H54 (cell line): ENCODE results near the gene MICAL2.

Experiments used
- DNase-seq: peaks from one replicate; pipeline ENCODE4 v3.0.0; 2011; ENCODE audit warnings: low spot score, mixed read lengths; ENCODE audit not compliant: insufficient read length
- FAIRE-seq: peaks from 3 replicates; lab custom pipeline; 2011; peaks lifted over from hg19 to GRCh38; lab: Jason Lieb, UNC
- POLR2A ChIP-seq: IDR thresholded peaks from 2 replicates; pipeline ENCODE4 v1.6.1; 2011; ENCODE audit warnings: low read depth, mild to moderate bottlenecking, low read length

Gene MICAL2

DNA sequence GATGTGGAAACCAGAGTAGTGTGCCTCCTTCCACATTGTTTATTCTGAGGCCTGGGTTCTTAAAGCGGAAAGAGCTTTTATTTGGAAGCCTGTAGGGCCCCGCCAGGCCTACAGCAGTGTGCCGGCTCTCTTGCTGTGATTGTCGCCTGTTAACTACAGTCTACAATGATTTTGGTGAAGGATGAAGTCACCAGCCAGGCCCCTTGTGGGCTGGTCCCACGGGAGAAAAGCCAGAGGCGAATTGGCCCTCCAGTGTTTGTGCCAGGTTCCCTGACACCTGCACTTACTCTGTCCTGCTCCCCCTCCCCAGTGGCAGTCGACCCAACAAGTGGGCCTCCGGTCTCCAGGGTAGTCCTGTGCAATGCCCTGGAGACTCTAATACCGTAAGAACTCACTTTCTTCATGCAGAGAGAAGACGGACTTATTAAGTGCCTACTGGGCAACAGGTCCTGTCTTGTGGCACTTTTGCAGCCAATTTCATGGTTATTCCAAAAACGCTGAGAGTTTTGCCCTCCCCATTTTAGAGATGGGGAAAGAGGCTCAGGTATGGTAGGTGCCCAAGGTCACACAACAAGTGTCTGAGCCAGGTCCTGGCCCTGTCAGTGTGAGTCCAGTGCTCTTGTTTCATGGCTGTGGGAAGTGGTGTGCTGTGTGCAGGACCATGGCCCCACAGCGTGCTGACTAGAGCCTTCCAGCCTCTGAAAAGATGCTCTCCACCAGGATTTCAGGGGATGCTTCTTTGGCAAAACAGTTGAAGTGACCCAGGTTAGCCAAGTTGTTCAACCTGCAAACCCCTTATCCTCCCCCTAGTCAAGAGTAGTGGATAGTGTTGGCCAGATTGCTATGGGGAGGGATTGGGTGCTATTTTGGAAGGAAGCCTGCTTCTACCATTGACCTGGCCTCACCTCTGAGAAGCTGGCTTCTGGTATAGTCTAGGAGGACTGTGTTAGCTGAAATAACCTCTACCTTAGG lies 1.4 kb downstream of the MICAL2 start:
- FAIRE-seq, result no peak
- TF ChIP-seq POLR2A, result no peak
- DNase-seq, result no peak

DNA sequence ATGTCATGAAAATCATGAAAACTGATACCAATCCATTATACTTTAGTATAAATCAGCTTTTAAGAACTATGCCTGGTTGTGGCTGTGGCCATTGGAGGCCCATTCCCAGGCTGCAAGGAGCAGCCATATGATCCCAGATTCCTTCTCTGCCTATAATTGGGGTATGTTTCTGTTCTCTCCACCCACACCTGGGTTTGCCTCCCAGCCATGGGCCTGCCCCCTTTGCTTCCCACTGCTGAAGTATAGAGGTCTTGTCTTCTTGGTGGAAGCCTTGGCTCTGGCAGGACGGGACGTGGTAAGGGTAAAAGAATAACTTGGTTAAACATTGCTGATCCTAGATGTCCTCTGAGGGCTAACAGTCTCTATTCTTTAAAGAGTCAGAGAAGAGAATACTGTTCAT lies 2.4 kb downstream of the MICAL2 start:
- DNase-seq (no peak), FAIRE-seq (no peak)
- TF ChIP-seq POLR2A, result no peak

DNA sequence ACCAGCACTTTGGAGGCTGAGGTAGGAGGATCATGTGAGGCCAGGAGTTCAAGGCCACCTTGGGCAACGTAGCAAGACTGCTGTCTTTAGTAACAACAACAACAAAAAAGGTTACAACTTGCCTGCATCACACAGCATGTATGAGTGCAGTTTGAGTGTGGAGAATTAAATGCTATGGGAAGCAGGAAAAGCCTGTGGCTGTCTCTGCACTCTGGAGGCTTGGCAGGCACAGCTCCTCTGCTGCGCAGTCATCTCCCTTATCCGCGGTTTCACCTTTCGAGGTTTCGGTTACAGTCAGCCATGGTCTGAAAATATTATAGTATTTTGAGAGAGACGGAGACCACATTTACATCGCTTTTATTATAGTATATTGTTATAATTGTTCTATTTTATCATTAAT lies 2.9 kb downstream of the MICAL2 start:
- TF ChIP-seq POLR2A, result no peak
- FAIRE-seq (no peak), DNase-seq (no peak)

DNA sequence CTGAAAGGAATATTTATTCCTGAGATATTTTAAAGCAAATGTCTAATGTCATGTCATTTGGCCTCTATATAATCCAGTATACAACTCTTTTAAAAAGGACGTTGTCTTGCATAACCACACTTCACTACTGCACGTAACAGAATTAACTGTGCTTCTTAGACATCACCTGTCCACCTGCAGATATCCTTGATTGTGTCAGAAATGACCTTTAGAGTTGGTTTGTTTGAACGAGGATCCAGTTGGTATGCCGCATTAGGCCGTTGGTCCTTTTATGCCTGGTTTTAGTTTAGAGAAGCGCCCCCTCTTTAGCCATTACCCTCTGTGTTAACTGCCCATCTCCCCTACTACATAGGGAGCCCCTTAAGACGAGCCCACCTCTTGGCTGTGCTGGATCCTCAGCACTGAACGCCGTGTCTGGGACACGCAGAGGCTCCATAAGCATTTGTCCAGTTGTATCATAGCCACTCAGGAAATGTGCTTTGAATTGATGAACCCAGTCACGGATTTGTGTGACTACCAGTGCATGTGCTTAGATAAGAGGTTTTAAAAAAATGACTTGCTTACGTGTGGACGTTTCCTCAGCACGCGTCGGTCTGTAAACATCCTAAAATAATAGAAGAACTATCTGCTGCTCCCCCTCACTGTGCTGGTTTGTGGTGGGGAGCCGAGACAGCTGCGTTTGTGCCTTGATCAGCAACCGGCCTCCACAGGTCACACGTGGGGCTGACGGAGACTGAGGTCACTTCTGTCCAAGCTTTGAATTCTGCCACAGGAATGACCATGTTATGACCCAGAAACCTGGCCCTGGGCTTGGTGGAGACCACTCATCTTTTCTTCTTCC lies 4.0 kb downstream of the MICAL2 start:
- DNase-seq, result no peak
- no peak for FAIRE-seq
- TF ChIP-seq POLR2A, result no peak

DNA sequence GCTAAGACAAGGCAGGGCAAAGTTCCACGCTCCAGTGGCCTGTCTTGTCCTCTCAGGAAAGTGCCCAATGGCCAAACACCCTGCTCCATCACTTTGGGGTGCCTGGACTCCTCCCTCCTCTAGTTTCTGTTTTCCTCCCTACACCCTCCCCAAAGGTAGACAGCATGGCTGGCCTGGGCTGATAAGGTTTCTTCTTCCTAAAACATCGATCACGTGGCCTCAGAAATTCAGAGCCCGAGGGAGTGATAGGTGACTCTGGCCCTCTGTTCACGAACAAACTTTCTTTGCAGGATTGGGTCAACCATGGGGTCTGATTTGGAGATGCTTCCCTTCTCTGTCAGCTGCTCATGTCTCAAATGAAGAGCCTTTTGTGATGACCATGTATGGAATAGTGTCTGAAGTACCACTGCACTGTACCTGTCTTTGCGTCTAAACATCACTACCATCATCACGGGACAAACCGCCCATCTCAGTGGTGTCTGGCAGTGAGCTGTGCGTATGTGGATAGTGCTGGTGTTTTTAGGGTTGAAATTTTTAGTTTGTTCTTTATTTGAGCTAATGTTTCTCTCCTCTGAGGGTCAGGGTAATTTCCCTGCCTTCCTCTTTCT lies 6.1 kb downstream of the MICAL2 start:
- TF ChIP-seq POLR2A, result no peak
- FAIRE-seq (no peak), DNase-seq (no peak)

DNA sequence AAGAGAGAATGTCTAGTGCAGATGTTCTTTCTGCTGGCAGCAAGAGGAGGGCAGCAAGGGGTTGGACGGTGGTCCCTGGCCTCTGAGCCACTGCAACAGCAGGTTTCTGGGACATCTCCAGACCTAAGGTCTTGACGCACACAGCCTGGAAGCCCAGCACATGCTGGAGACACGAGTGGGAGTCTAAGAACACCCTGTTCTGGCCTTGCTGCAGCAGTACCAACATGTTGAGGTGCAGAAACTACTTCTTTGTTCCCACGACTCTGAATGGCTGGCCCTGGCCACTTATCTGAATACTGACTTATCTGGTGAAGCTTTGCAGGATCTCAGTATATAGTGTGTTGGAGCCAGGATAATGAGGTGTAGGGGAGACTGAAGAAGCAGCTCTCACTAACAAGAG lies 6.8 kb downstream of the MICAL2 start:
- FAIRE-seq, result no peak

DNA sequence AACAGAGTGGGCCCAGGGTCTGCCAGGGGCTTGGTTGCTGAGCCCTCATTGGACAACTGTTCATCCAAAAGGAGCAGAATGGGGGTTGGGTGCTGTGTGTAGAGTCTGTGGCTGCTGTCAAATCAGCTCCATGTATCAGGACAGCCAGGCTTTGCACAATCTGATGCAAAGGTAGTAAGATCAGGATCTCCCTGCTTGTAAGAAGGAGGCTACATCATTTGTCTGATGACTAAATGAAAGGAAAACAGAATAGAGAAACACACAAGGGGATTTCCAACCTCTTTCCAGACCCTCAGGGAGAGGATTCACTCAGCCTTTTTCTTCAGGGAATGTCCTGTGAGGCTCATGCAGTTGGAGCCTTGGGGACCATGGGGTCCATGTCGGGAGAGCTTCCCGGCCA lies 7.2 kb downstream of the MICAL2 start:
- no peak for TF ChIP-seq POLR2A
- no peak for FAIRE-seq
- DNase-seq, result no peak

More for the DNA sequence above, 6.8 kb downstream of the MICAL2 start:
- DNase-seq, result no peak
- no peak for TF ChIP-seq POLR2A

DNA sequence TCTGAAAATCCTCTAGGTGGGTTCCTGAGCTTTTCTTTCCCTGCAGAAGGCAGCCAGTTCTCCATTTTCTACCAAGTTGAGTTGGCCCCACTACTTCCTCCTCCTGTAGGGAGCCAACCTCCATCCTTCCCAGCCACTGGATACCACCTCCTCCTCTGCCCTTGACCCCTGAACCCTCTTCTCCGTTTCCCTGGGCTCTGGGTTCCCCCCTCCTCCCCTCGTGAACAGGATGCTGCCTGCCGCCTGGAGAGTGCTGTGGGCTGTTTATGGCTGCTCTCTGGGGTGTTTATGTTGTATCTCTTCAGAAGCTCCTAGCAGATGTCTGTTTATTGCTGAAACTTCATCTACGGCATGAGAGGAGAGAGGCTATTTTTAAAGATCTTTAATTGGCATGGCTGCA lies 8.6 kb downstream of the MICAL2 start:
- DNase-seq (no peak), FAIRE-seq (no peak)
- TF ChIP-seq POLR2A, result no peak

DNA sequence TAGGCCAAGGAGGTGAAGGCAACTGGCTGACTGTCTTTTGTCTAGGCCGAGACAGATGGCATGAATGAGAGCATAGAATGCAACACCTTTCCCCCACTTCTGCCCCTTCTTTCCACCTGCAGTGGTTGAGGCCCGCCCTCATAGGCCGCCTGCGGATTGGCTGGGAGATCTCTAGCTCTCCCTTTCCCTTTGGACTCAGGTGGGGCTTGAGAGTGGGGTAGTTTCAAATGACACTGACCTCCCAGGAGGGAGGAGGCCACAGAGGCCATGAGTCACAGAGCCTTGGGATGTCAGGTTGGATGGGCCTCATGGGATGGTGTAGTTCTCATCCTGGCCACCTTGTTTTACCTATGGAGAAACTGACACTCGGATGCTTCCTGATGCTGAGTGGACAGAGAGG lies 9.1 kb downstream of the MICAL2 start:
- no peak for FAIRE-seq
- DNase-seq, result no peak
- TF ChIP-seq POLR2A, result no peak

DNA sequence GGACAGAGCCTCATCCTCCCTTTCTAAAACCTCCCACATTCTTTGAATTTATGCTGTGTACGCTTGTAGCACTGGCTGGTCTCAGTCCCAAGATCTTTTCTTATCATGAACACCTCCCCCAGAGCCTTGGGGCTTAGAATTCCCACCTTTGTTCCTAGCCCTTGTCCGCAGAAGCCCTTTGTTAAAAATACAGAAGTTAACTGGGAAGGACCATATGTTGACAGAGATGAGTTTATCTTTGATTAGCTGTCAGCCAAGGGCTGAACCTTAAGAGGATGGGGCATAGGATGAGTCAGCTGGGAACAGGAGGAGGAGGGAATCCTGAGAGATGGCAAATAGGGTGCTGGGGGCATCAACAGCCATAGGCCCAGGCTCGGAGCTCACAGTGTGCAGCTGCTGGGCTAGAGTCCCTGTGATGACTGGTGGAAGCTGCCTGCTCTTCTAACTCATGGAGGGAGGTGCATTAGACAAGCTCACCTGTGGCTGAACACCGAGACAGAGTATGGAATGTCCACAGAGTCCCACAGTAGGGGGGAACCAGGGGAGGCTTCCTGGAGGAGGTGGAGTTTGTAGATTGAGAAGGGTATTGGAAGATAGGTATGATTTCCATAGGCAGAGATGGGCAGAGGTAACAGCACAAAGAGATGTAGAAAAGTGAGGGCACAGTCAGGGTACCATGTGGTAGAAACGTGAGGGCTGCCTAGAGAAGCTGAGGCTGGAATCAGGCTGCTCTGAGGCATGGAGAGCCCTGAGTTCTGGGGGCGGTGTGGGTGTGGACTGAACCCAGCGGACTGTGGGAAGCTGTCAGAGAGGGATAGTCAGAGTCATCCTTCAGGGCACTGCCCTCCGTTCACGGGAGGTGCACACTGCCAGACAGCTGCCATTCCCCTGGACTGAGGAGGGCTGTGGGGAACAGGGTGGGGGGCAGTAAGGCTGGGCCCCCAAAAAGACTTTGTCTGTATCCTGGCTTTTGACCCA lies 9.9 kb downstream of the MICAL2 start:
- DNase-seq, result no peak
- no peak for FAIRE-seq
- no peak for TF ChIP-seq POLR2A

DNA sequence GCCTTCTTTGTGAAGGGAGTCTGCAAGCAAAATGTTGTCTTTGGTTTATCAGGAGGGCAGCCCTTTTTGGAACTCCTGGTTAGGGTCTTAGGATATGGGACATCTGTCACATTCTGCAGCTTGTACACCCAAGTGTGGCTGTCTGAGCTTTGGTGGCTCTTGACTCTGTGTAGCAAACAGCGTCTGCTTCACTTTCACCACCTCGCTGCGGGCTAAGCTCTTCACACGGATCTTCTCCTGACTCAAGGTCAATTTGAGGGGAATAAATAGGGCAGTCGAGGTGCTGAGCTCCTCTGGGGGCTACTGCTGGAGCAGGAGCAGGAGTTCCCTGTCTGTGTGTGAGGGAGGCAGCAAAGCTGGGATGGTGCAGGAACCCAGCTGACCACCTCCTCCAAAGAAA lies 10.6 kb downstream of the MICAL2 start:
- DNase-seq (no peak), FAIRE-seq (no peak)
- TF ChIP-seq POLR2A, result no peak

DNA sequence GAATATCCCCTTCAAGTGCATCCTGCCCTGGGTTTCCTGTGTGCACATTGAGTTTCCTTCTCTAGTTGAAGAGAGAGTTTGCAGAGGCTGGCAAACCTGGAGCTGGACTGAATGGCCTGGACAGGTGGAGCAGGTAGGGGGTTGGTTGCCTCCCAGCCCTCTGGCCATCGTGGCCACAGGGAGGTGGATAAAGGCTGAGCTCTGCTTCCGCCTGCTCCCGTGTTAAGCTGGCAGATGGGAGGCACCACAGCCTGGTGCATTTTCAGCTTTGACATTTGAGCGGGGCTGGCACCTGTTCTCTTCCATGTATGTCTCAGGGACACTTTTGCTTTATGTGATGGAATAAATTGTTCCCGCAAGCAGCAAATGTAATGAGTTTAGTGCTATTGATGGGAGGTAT lies 11.1 kb downstream of the MICAL2 start:
- DNase-seq, result no peak
- FAIRE-seq, result no peak
- no peak for TF ChIP-seq POLR2A

DNA sequence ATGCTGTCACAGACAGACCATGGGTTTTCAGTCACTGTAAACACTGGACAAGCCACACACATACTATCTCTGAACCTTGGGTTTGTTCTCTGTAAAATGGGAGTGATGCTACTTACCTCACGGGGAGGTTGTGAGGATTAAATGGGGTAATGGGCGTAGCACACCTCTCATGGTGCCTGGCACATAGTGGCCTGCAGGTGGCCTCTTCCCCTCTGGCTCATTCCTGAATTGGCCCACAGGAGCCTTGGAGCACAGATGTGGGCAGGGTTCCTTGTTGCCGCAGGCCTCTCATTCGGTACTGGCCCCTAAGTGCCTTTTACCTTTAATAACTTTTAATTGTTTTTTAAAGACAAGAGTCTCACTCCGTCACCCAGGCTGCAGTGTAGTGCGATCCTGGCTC lies 11.7 kb downstream of the MICAL2 start:
- FAIRE-seq (no peak), DNase-seq (no peak)
- no peak for TF ChIP-seq POLR2A
